HL-60 (cell line): Measurements from ENCODE around the gene UNC5C.

Experiments used
- DNase-seq, 2 experiments: peaks; one replicate each; pipeline ENCODE4 v3.0.0-alpha.2; 2010 to 2020; ENCODE audit warnings: low read depth in 1 of 2, low spot score in 1 of 2
- H3K27ac ChIP-seq: fragments of 250-450 bp; sonication (Bioruptor Pico); replicated peaks from 2 replicates; pipeline ENCODE4 v1.5.1; 2020; ENCODE audit warnings: mild to moderate bottlenecking, moderate library complexity
- H3K27me3 ChIP-seq: fragments of 250-450 bp; sonication (Bioruptor Pico); 2 replicates; pipeline ENCODE4 v1.5.1; 2021; ENCODE audit warnings: mild to moderate bottlenecking, moderate library complexity; ENCODE audit not compliant: insufficient read depth, poor library complexity, severe bottlenecking
- H3K4me3 ChIP-seq: replicated peaks from 2 replicates; pipeline ENCODE4 v1.5.1; 2011; ENCODE audit warnings: mild to moderate bottlenecking, control low read depth, low read length; ENCODE audit not compliant: insufficient read depth
- CTCF ChIP-seq: IDR thresholded peaks from one replicate; pipeline ENCODE4 v1.5.1; 2011; ENCODE audit warnings: low read length, control low read depth, inconsistent platforms; ENCODE audit not compliant: insufficient read depth
- GABPA ChIP-seq: IDR thresholded peaks from 2 replicates; pipeline ENCODE4 v1.6.1; 2012; ENCODE audit warnings: low read depth
- POLR2AphosphoS5 ChIP-seq: IDR thresholded peaks from 2 replicates; pipeline ENCODE4 v1.6.1; 2012; ENCODE audit warnings: low read depth
- REST ChIP-seq: IDR thresholded peaks from 2 replicates; pipeline ENCODE4 v1.6.1; 2012; ENCODE audit warnings: low read depth; ENCODE audit not compliant: insufficient replicate concordance
- SPI1 ChIP-seq: IDR thresholded peaks from 2 replicates; pipeline ENCODE4 v1.6.1; 2012; ENCODE audit warnings: low read depth, mild to moderate bottlenecking, borderline replicate concordance

Gene UNC5C

GRCh38 chr4:95450294-95450693 is 98.5 kb downstream of the UNC5C start:
- no peak for TF ChIP-seq GABPA
- TF ChIP-seq CTCF = no peak
- TF ChIP-seq REST = no peak
- TF ChIP-seq POLR2AphosphoS5 = no peak
- no peak for TF ChIP-seq SPI1
- no peak overlapping the region for H3K27ac ChIP-seq
- H3K27me3 ChIP-seq = no peaks in the 10 kb centered on the region
- no peak overlapping the region for H3K4me3 ChIP-seq
- DNase-seq = no peak

GRCh38 chr4:95446173-95446572 is 102.6 kb downstream of the UNC5C start:
- no peak for TF ChIP-seq POLR2AphosphoS5
- no peak for TF ChIP-seq CTCF
- TF ChIP-seq REST = no peak
- TF ChIP-seq GABPA = no peak
- TF ChIP-seq SPI1 = no peak
- H3K27me3 ChIP-seq = no peaks in the 10 kb centered on the region
- no peak for DNase-seq
- H3K4me3 ChIP-seq = no peak overlapping the region
- H3K27ac ChIP-seq = no peak overlapping the region

- TF ChIP-seq GABPA (no peak), REST (no peak), CTCF (no peak), SPI1 (no peak), POLR2AphosphoS5 (no peak)
- no peak overlapping the region for H3K4me3 ChIP-seq
- no peak overlapping the region for H3K27ac ChIP-seq
- no peak for DNase-seq
- H3K27me3 ChIP-seq = no peaks in the 10 kb centered on the region
Observed at GRCh38 chr4:95445251-95445650, 103.5 kb downstream of the UNC5C start.
